ENCODE measurements around the gene CDKL5. TPM values are rescaled to one million over a fixed set of nuclear protein-coding genes. Genes with fewer than 3 reads are reported as not detected.

The CDKL5 gene
- 0.98 and 1.3 TPM in 2 replicates for total RNA-seq (ENCODE audit: low replicate concordance)

GRCh38 chrX:18425199-18426003 lies at the start of gene CDKL5:
Gene CDKL5 (plus strand): TSS chrX:18425608. CDS start chrX:18507097, 81,489 bp downstream.

GRCh38 chrX:18672008-18672407 lies 246.6 kb downstream of the CDKL5 start, which contains the start of gene RS1:
Gene RS1 (minus strand): TSS chrX:18672108. CDS start chrX:18672068, 40 bp downstream.

Other genes with a start within 250 kb of the CDKL5 start
- gene BEND2, start 204.7 kb upstream of the CDKL5 start, total RNA-seq (ENCODE audit: low replicate concordance) = not detected in 2 replicates
- gene SCML2, start 70.9 kb upstream of the CDKL5 start, total RNA-seq (ENCODE audit: low replicate concordance) = 0.30 and 0.59 TPM in 2 replicates
- not detected in 2 replicates for gene RS1, start 246.5 kb downstream of the CDKL5 start, total RNA-seq (ENCODE audit: low replicate concordance)

All from smooth muscle cell of the coronary artery (primary cell).